Left ventricle myocardium superior (tissue), 1 donor: ENCODE results near the gene MCUB. TPM values are rescaled to one million over a fixed set of nuclear protein-coding genes. Genes with fewer than 3 reads are reported as not detected.

Experiments used
- total RNA-seq: library from RNA; stranded (reverse); fragmentation: NEBNext Ultra II Directional; extraction: Animal tissue kit (Norgen Biotek cat#: 25700); gene quantifications from one replicate; pipeline ENCODE4 v1.2.1, GENCODE V29; 2021
- donor health status: DM: no; HTN: yes; CAD: no; lungs with severe emphysema.

Gene MCUB
- total RNA-seq, 1 donor from 2014 or later: 3.5 TPM

Other genes starting within 250 kb of the MCUB start
- gene SEC24B, start 126.4 kb upstream of the MCUB start, total RNA-seq: 29.3 TPM
- gene CASP6, start 143.2 kb downstream of the MCUB start, total RNA-seq: 7.1 TPM
- gene PLA2G12A, start 169.8 kb downstream of the MCUB start, total RNA-seq: 73.7 TPM
- 11.6 TPM for gene CFI, start 241.8 kb downstream of the MCUB start, total RNA-seq